Neural cell (in vitro differentiated cells): ENCODE data around the gene MRPS21. TPM values are rescaled to one million over a fixed set of nuclear protein-coding genes. Genes with fewer than 3 reads are reported as not detected.

Experiments used
- H2AFZ ChIP-seq: fragments of 200-600, 300-800 bp; sonication (generic), shearing (Covaris generic); 2 replicates; pipeline ENCODE4 v1.6.0; 2014; ENCODE audit warnings: low read depth, mild to moderate bottlenecking, antibody characterized with exemption, low read length, moderate library complexity
- H3F3A ChIP-seq: fragments of 200-600 bp; shearing (Covaris generic); 2 replicates; pipeline ENCODE4 v1.6.1; 2016; ENCODE audit warnings: mild to moderate bottlenecking, moderate library complexity, mixed read lengths, antibody characterized with exemption, low read length; ENCODE audit not compliant: insufficient read depth, poor library complexity, severe bottlenecking
- H3K27ac ChIP-seq: fragments of 200-600, 300-800 bp; sonication (generic), shearing (Covaris generic); 2 replicates; pipeline ENCODE4 v1.5.1; 2014; ENCODE audit warnings: mild to moderate bottlenecking, low read length, moderate library complexity
- H3K27me3 ChIP-seq: fragments of 300-800, 200-600 bp; sonication (generic), shearing (Covaris generic); 2 replicates; pipeline ENCODE4 v1.6.0; 2014; ENCODE audit warnings: mild to moderate bottlenecking, low read depth, low read length, moderate library complexity; ENCODE audit not compliant: insufficient read depth
- H3K36me3 ChIP-seq: fragments of 300-800, 200-600 bp; sonication (generic), shearing (Covaris generic); 2 replicates; pipeline ENCODE4 v1.5.1; 2014; ENCODE audit warnings: mild to moderate bottlenecking, antibody characterized with exemption, low read length, moderate library complexity; ENCODE audit not compliant: insufficient read depth
- H3K4me2 ChIP-seq: fragments of 300-800, 200-600 bp; sonication (generic), shearing (Covaris generic); 2 replicates; pipeline ENCODE4 v1.6.0; 2014; ENCODE audit warnings: mild to moderate bottlenecking, low read length
- H3K4me3 ChIP-seq: fragments of 300-800, 200-600 bp; sonication (generic), shearing (Covaris generic); 2 replicates; pipeline ENCODE4 v1.5.1; 2014; ENCODE audit warnings: mild to moderate bottlenecking, low read length, moderate library complexity
- H3K79me2 ChIP-seq: fragments of 200-600 bp; shearing (Covaris generic); replicated peaks from 2 replicates; pipeline ENCODE4 v1.6.0; 2014; ENCODE audit warnings: mild to moderate bottlenecking, low read length, moderate library complexity; ENCODE audit not compliant: insufficient read depth
- H3K9ac ChIP-seq: fragments of 300-800, 200-600 bp; sonication (generic), shearing (Covaris generic); 2 replicates; pipeline ENCODE4 v1.6.1; 2016; ENCODE audit warnings: mild to moderate bottlenecking, low read length, mixed read lengths
- H3K9me2 ChIP-seq: fragments of 200-600 bp; shearing (Covaris generic); 2 replicates; pipeline ENCODE4 v1.6.1; 2016; ENCODE audit warnings: mild to moderate bottlenecking, low read length, mixed read lengths; ENCODE audit not compliant: insufficient read depth
- H3K9me3 ChIP-seq: fragments of 200-600, 300-800 bp; sonication (generic), shearing (Covaris generic); 2 replicates; pipeline ENCODE4 v1.6.1; 2016; ENCODE audit warnings: mild to moderate bottlenecking, mixed run types, low read length, moderate library complexity, mixed read lengths
- H4K20me1 ChIP-seq: fragments of 200-600 bp; shearing (Covaris generic); 2 replicates; pipeline ENCODE4 v1.6.1; 2016; ENCODE audit warnings: mild to moderate bottlenecking, mixed run types; ENCODE audit not compliant: insufficient read depth
- EP300 ChIP-seq: fragments of 450-650 bp; conservative IDR thresholded peaks from 2 replicates; pipeline ENCODE4 v1.6.1; 2014; ENCODE audit warnings: antibody characterized with exemption, mild to moderate bottlenecking, moderate library complexity; ENCODE audit not compliant: poor library complexity, severe bottlenecking
- MXI1 ChIP-seq: fragments of 450-650 bp; conservative IDR thresholded peaks from 2 replicates; pipeline ENCODE4 v1.6.1; 2014; ENCODE audit warnings: antibody characterized with exemption, mild to moderate bottlenecking; ENCODE audit not compliant: poor library complexity, severe bottlenecking
- POLR2AphosphoS5 ChIP-seq: IDR thresholded peaks from 2 replicates; pipeline ENCODE4 v1.6.1; 2012
- RAD21 ChIP-seq: fragments of 450-650 bp; conservative IDR thresholded peaks from 2 replicates; pipeline ENCODE4 v1.6.1; 2014; ENCODE audit warnings: antibody characterized with exemption, mild to moderate bottlenecking, moderate library complexity
- REST ChIP-seq: IDR thresholded peaks from 2 replicates; pipeline ENCODE4 v1.6.1; 2012; ENCODE audit warnings: borderline replicate concordance
- SMC3 ChIP-seq: fragments of 450-650 bp; conservative IDR thresholded peaks from 2 replicates; pipeline ENCODE4 v1.6.1; 2014; ENCODE audit warnings: antibody characterized with exemption, mild to moderate bottlenecking, moderate library complexity; ENCODE audit not compliant: poor library complexity
- TAF1 ChIP-seq: IDR thresholded peaks from 2 replicates; pipeline ENCODE4 v1.6.1; 2012; ENCODE audit warnings: low read depth
- polyA plus RNA-seq: library from polyadenylated mRNA; depleted of rRNA; stranded (reverse); fragments of >200 nt; gene quantifications from 2 replicates; pipeline ENCODE4 v1.2.3, GENCODE V29; 2014
- TF ChIP-seq, protein P1 (sequence below): fragments of 450-650 bp; IDR thresholded peaks from 2 replicates; pipeline ENCODE4 v1.5.1; 2014; ENCODE audit warnings: antibody characterized with exemption, mild to moderate bottlenecking, moderate library complexity; ENCODE audit not compliant: poor library complexity, severe bottlenecking

MRPS21 gene
- polyA plus RNA-seq, 1 donor from 2014 or later, result 170 TPM

DNA sequence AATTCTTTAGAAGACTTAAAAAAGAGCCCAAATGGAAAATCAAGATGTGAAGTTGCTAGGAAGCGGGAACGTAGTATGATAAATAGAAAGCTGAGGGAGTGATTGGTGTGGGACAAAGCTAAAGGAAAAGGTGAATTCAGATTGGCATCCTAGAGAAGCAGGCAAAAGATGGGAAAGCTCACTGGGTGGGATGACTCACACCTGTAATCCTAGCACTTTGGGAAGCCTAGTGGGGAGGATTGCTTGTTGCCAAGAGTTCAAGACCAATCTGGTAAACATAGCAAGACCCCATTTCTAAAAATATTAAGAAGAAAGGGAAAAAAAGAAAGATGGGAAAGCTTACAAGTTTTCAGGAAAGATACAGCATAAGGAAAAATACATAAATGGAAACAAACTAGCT is 1.8 kb downstream of the MRPS21 start:
- no peaks in the 10 kb centered on the region for H3K9me3 ChIP-seq
- H2AFZ ChIP-seq, result no peak overlapping the region
- H3K9me2 ChIP-seq, result no peaks in the 10 kb centered on the region
- H3F3A ChIP-seq, result no peaks in the 10 kb centered on the region
- H3K36me3 ChIP-seq, result no peaks in the 10 kb centered on the region
- H3K4me2 ChIP-seq, result no peak overlapping the region
- H4K20me1 ChIP-seq, result no peaks in the 10 kb centered on the region
- no peak overlapping the region for H3K9ac ChIP-seq
- H3K27me3 ChIP-seq, result no peaks in the 10 kb centered on the region
- H3K4me3 ChIP-seq, result peak overlapping the region; percentile 23
- peaks cover 22% of the 10 kb centered on the region for H3K79me2 ChIP-seq
- TF ChIP-seq EP300, result no peak
- TF ChIP-seq RAD21, result no peak
- TF ChIP-seq POLR2AphosphoS5, result no peak
- no peak for TF ChIP-seq SMC3
- TF ChIP-seq MXI1, result no peak
- no peak overlapping the region for H3K27ac ChIP-seq

- H3K4me3 ChIP-seq, result no peak overlapping the region
- TF ChIP-seq MXI1 (no peak), EP300 (no peak), TAF1 (no peak)
- peaks cover 13% of the 10 kb centered on the region for H3K79me2 ChIP-seq
- H2AFZ ChIP-seq, result no peak overlapping the region
- no peaks in the 10 kb centered on the region for H3K9me2 ChIP-seq
- no peaks in the 10 kb centered on the region for H3K36me3 ChIP-seq
- no peak overlapping the region for H3K4me2 ChIP-seq
- H3K9ac ChIP-seq, result no peak overlapping the region
- no peaks in the 10 kb centered on the region for H3F3A ChIP-seq
- no peaks in the 10 kb centered on the region for H3K27me3 ChIP-seq
- no peaks in the 10 kb centered on the region for H3K9me3 ChIP-seq
- no peaks in the 10 kb centered on the region for H4K20me1 ChIP-seq
- no peak overlapping the region for H3K27ac ChIP-seq
These were observed 6.1 kb downstream of the MRPS21 start for GRCh38 chr1:150299716-150300115.

DNA sequence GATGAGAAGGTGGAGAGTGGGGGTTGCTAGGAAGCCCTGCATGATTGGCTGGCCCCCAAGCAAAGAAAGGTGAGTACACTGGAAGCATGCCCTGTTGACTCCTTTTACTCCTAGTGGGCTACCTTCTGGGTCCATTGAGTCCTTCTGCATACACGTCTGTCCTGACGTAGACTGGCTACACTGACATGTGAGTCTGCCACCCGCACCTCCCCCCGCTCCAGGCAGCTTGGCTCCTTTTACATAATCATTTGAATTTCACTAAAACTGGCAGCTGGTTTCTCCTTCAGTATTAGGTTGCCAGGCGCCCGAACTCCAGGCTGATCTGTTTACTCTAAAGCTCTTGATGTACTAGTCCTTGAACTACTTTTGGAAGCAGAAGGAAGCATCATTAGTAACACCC is 8.7 kb downstream of the MRPS21 start:
- Histone ChIP-seq H3K79me2 (no peaks in the 10 kb centered on the region), H3K9me3 (no peaks in the 10 kb centered on the region), H3F3A (no peaks in the 10 kb centered on the region), H3K9me2 (no peaks in the 10 kb centered on the region), H3K27ac (no peak overlapping the region), H3K9ac (no peak overlapping the region), H3K4me2 (no peak overlapping the region), H3K36me3 (no peaks in the 10 kb centered on the region), H3K4me3 (no peak overlapping the region), H2AFZ (no peak overlapping the region), H4K20me1 (no peaks in the 10 kb centered on the region), H3K27me3 (no peaks in the 10 kb centered on the region)
- TF ChIP-seq EP300 (no peak), TAF1 (no peak), MXI1 (no peak), REST (no peak), RAD21 (no peak), SMC3 (no peak), POLR2AphosphoS5 (no peak)
- TF ChIP-seq, protein P1, sequence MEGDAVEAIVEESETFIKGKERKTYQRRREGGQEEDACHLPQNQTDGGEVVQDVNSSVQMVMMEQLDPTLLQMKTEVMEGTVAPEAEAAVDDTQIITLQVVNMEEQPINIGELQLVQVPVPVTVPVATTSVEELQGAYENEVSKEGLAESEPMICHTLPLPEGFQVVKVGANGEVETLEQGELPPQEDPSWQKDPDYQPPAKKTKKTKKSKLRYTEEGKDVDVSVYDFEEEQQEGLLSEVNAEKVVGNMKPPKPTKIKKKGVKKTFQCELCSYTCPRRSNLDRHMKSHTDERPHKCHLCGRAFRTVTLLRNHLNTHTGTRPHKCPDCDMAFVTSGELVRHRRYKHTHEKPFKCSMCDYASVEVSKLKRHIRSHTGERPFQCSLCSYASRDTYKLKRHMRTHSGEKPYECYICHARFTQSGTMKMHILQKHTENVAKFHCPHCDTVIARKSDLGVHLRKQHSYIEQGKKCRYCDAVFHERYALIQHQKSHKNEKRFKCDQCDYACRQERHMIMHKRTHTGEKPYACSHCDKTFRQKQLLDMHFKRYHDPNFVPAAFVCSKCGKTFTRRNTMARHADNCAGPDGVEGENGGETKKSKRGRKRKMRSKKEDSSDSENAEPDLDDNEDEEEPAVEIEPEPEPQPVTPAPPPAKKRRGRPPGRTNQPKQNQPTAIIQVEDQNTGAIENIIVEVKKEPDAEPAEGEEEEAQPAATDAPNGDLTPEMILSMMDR, result no peak
